Calu3 (cell line): ENCODE results near the gene SLC27A2. TPM values are rescaled to one million over a fixed set of nuclear protein-coding genes. Genes with fewer than 3 reads are reported as not detected.

Experiments used
- BruUV-seq: library from RNA; stranded (reverse); fragments of 400-500 nt; replicated peaks from 2 replicates; lab custom pipeline; 2021; lab: Mats Ljungman, UMichigan
- CTCF ChIA-PET: fragments of 300-600 bp; sonication (Branson Sonifier 250); formaldehyde crosslinking; loops from one replicate; lab custom pipeline; 2022; ENCODE audit warnings: antibody characterized with exemption; lab: Charles Lee
- DNase-seq: peaks from one replicate; pipeline ENCODE4 v3.0.0; 2022
- H3K27ac Mint-ChIP-seq: one replicate; pipeline ENCODE4 v1.8.0; 2022; ENCODE audit warnings: mixed read lengths; ENCODE audit not compliant: unreplicated experiment
- H3K27me3 Mint-ChIP-seq: one replicate; pipeline ENCODE4 v1.8.0; 2022; ENCODE audit warnings: mixed read lengths; ENCODE audit not compliant: unreplicated experiment
- H3K36me3 Mint-ChIP-seq: one replicate; pipeline ENCODE4 v1.8.0; 2022; ENCODE audit warnings: mild to moderate bottlenecking, moderate library complexity, mixed read lengths; ENCODE audit not compliant: insufficient read depth, unreplicated experiment
- H3K4me1 Mint-ChIP-seq: one replicate; pipeline ENCODE4 v1.8.0; 2022; ENCODE audit warnings: mild to moderate bottlenecking, low read depth, mixed read lengths; ENCODE audit not compliant: unreplicated experiment
- H3K4me3 Mint-ChIP-seq: one replicate; pipeline ENCODE4 v1.8.0; 2022; ENCODE audit warnings: mild to moderate bottlenecking, low read depth, moderate library complexity, mixed read lengths; ENCODE audit not compliant: unreplicated experiment
- H3K9me3 Mint-ChIP-seq: one replicate; pipeline ENCODE4 v1.8.0; 2022; ENCODE audit warnings: low read depth, mixed read lengths; ENCODE audit not compliant: unreplicated experiment
- CTCF ChIP-seq: fragments of 200-600 bp; IDR thresholded peaks from one replicate; pipeline ENCODE4 v1.8.0; 2022; ENCODE audit warnings: antibody characterized with exemption; ENCODE audit not compliant: unreplicated experiment
- intact Hi-C: fragments of 100-400 bp; cut with micrococcal nuclease; formaldehyde crosslinking; loops from one replicate; pipeline ENCODE4 v1.10.0; 2022; ENCODE audit not compliant: unreplicated experiment
- total RNA-seq: library from RNA; stranded (reverse); gene quantifications from 2 replicates; pipeline ENCODE4 v1.2.3, GENCODE V29; 2022

Gene SLC27A2
- total RNA-seq, 1 experiment from 2014 or later: 13.1 TPM

- intact Hi-C loops: no loop called here
- no peak for TF ChIP-seq CTCF
- CTCF ChIA-PET: no interaction called here
These were observed 43.9 kb downstream of the SLC27A2 start for GRCh38 chr15:50225938-50226337.

GRCh38 chr15:50227076-50227475, 45.1 kb downstream of the SLC27A2 start:
- Mint-ChIP-seq H3K27ac (no peak overlapping the region), H3K36me3 (no peaks in the 10 kb centered on the region), H3K27me3 (no peaks in the 10 kb centered on the region), H3K4me1 (no peaks in the 10 kb centered on the region), H3K9me3 (no peaks in the 10 kb centered on the region), H3K4me3 (no peak overlapping the region)
- no TSS peak for BruUV-seq
- no peak for TF ChIP-seq CTCF
- no peak for DNase-seq
- intact Hi-C loops: no loop called here
- CTCF ChIA-PET: no interaction called here

More at GRCh38 chr15:50225938-50226337, 43.9 kb downstream of the SLC27A2 start:
- Mint-ChIP-seq H3K4me1 (no peaks in the 10 kb centered on the region), H3K9me3 (no peaks in the 10 kb centered on the region), H3K4me3 (no peak overlapping the region), H3K27ac (no peak overlapping the region), H3K27me3 (no peaks in the 10 kb centered on the region), H3K36me3 (no peaks in the 10 kb centered on the region)
- no peak for DNase-seq
- BruUV-seq: no TSS peak

GRCh38 chr15:50228866-50229265, 46.9 kb downstream of the SLC27A2 start:
- CTCF ChIA-PET: no interaction called here
- no peak overlapping the region for H3K27ac Mint-ChIP-seq
- H3K9me3 Mint-ChIP-seq: no peaks in the 10 kb centered on the region
- BruUV-seq: no TSS peak
- DNase-seq: no peak
- no peaks in the 10 kb centered on the region for H3K4me1 Mint-ChIP-seq
- H3K27me3 Mint-ChIP-seq: no peaks in the 10 kb centered on the region
- no peaks in the 10 kb centered on the region for H3K36me3 Mint-ChIP-seq
- intact Hi-C loops: no loop called here
- no peak for TF ChIP-seq CTCF
- H3K4me3 Mint-ChIP-seq: no peak overlapping the region

DNA sequence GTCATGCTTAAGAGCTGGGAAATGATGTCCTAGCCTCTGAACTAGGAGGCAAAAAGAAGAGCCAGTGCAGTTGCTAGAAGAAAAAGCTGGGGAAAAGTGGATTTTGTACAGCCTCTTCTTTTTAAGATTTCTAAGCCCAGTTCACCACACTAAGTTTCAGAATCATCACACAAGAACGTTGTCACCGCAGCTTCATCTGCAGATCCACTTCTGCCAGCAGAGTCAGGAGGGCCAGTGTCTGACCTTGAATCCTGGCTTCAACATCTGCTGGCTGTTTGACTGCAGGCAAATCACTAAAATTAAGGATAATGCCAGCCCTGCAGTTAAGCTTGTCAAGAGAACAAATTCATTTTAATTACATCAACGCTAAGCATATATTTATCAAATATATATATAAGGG, 47.3 kb downstream of the SLC27A2 start:
- no peaks in the 10 kb centered on the region for H3K36me3 Mint-ChIP-seq
- intact Hi-C loops: no loop called here
- H3K4me3 Mint-ChIP-seq: no peak overlapping the region
- no peak for DNase-seq
- H3K4me1 Mint-ChIP-seq: no peaks in the 10 kb centered on the region
- TF ChIP-seq CTCF: no peak
- BruUV-seq: no TSS peak
- no peaks in the 10 kb centered on the region for H3K9me3 Mint-ChIP-seq
- CTCF ChIA-PET: no interaction called here
- H3K27me3 Mint-ChIP-seq: no peaks in the 10 kb centered on the region
- no peak overlapping the region for H3K27ac Mint-ChIP-seq
